Measurements from ENCODE around the gene ZER1. TPM values are rescaled to one million over a fixed set of nuclear protein-coding genes. Genes with fewer than 3 reads are reported as not detected.
A peak's percentile ranks its signal among the peaks of the same experiment; 100 is the strongest.

ZER1 gene
- total RNA-seq, 1 experiment from 2014 or later = 15.2 TPM

- intact Hi-C loops (cut with micrococcal nuclease; ENCODE audit: unreplicated experiment) = no loop called here
Observed at GRCh38 chr9:128720841-128721486, 50.8 kb downstream of the ZER1 start.

GRCh38 chr9:128719919-128720605 is 51.7 kb downstream of the ZER1 start:
- no peaks in the 10 kb centered on the region for H3K9me3 Mint-ChIP-seq (ENCODE audit: low read depth, unreplicated experiment)
- CTCF ChIA-PET = no interaction called here
- H3K4me1 Mint-ChIP-seq (ENCODE audit: low read depth, unreplicated experiment) = peaks cover 13% of the 10 kb centered on the region
- intact Hi-C loops (cut with micrococcal nuclease; ENCODE audit: unreplicated experiment) = no loop called here
- no peak for DNase-seq
- H3K27ac Mint-ChIP-seq (ENCODE audit: unreplicated experiment) = no peak overlapping the region
- no peaks in the 10 kb centered on the region for H3K27me3 Mint-ChIP-seq (ENCODE audit: unreplicated experiment)
- BruUV-seq (replicated peaks) = no TSS peak
- H3K4me3 Mint-ChIP-seq (ENCODE audit: low read depth, unreplicated experiment) = no peak overlapping the region
- TF ChIP-seq CTCF (IDR thresholded peaks at IDR 0.05; ENCODE audit: unreplicated experiment) = no peak
- peaks cover 35% of the 10 kb centered on the region for H3K36me3 Mint-ChIP-seq (ENCODE audit: insufficient read depth, unreplicated experiment)

More at GRCh38 chr9:128720841-128721486, 50.8 kb downstream of the ZER1 start:
- no peaks in the 10 kb centered on the region for H3K27me3 Mint-ChIP-seq (ENCODE audit: unreplicated experiment)
- DNase-seq = no peak
- CTCF ChIA-PET = no interaction called here
- H3K4me3 Mint-ChIP-seq (ENCODE audit: low read depth, unreplicated experiment) = no peak overlapping the region
- no peaks in the 10 kb centered on the region for H3K9me3 Mint-ChIP-seq (ENCODE audit: low read depth, unreplicated experiment)
- no peak overlapping the region for H3K27ac Mint-ChIP-seq (ENCODE audit: unreplicated experiment)
- BruUV-seq (replicated peaks) = TSS peak; percentile 30
- peaks cover 36% of the 10 kb centered on the region for H3K36me3 Mint-ChIP-seq (ENCODE audit: insufficient read depth, unreplicated experiment)
- H3K4me1 Mint-ChIP-seq (ENCODE audit: low read depth, unreplicated experiment) = peaks cover 13% of the 10 kb centered on the region
- TF ChIP-seq CTCF (IDR thresholded peaks at IDR 0.05; ENCODE audit: unreplicated experiment) = no peak

- BruUV-seq (replicated peaks) = no TSS peak
- Mint-ChIP-seq H3K27me3 (ENCODE audit: unreplicated experiment) (no peaks in the 10 kb centered on the region), H3K36me3 (ENCODE audit: insufficient read depth, unreplicated experiment) (peaks cover 19% of the 10 kb centered on the region), H3K4me1 (ENCODE audit: low read depth, unreplicated experiment) (peaks cover 12% of the 10 kb centered on the region), H3K27ac (ENCODE audit: unreplicated experiment) (no peak overlapping the region), H3K9me3 (ENCODE audit: low read depth, unreplicated experiment) (no peaks in the 10 kb centered on the region), H3K4me3 (ENCODE audit: low read depth, unreplicated experiment) (no peak overlapping the region)
- no peak for TF ChIP-seq CTCF (IDR thresholded peaks at IDR 0.05; ENCODE audit: unreplicated experiment)
- DNase-seq = no peak
- CTCF ChIA-PET = interaction anchor here (0.7 kb wide), 1 partner anchor 82 kb away, joined by 4 read pairs; no protein-coding TSS in a partner anchor
- intact Hi-C loops (cut with micrococcal nuclease; ENCODE audit: unreplicated experiment) = no loop called here
Observed at GRCh38 chr9:128718475-128718874, 53.3 kb downstream of the ZER1 start.

- no peak for TF ChIP-seq CTCF (IDR thresholded peaks at IDR 0.05; ENCODE audit: unreplicated experiment)
Observed at GRCh38 chr9:128718047-128718446, 53.7 kb downstream of the ZER1 start.

More at GRCh38 chr9:128718047-128718446, 53.7 kb downstream of the ZER1 start:
- peaks cover 15% of the 10 kb centered on the region for H3K36me3 Mint-ChIP-seq (ENCODE audit: insufficient read depth, unreplicated experiment)
- intact Hi-C loops (cut with micrococcal nuclease; ENCODE audit: unreplicated experiment) = no loop called here
- CTCF ChIA-PET = no interaction called here
- no peak overlapping the region for H3K27ac Mint-ChIP-seq (ENCODE audit: unreplicated experiment)
- no peaks in the 10 kb centered on the region for H3K9me3 Mint-ChIP-seq (ENCODE audit: low read depth, unreplicated experiment)
- peaks cover 8% of the 10 kb centered on the region for H3K4me1 Mint-ChIP-seq (ENCODE audit: low read depth, unreplicated experiment)
- no TSS peak for BruUV-seq (replicated peaks)
- H3K4me3 Mint-ChIP-seq (ENCODE audit: low read depth, unreplicated experiment) = no peak overlapping the region
- no peaks in the 10 kb centered on the region for H3K27me3 Mint-ChIP-seq (ENCODE audit: unreplicated experiment)
- no peak for DNase-seq

Data from Calu3 (cell line).